Measurements from ENCODE around the gene LDLRAD4.

LDLRAD4 gene

GRCh38 chr18:13218368-13218991, at the start of gene LDLRAD4:
Gene LDLRAD4 (plus strand): TSS chr18:13218760.
- DNase-seq = no peak

GRCh38 chr18:13173578-13174145, 44.9 kb upstream of the LDLRAD4 start:
- no peak for DNase-seq

GRCh38 chr18:13175266-13175665, 43.3 kb upstream of the LDLRAD4 start:
- DNase-seq = no peak

GRCh38 chr18:13175754-13176210, 42.8 kb upstream of the LDLRAD4 start:
- no peak for DNase-seq

GRCh38 chr18:13176847-13177246, 41.7 kb upstream of the LDLRAD4 start:
- no peak for DNase-seq

GRCh38 chr18:13178197-13178596, 40.4 kb upstream of the LDLRAD4 start:
- no peak for DNase-seq

- DNase-seq = no peak
These were observed 39.6 kb upstream of the LDLRAD4 start for GRCh38 chr18:13178976-13179375.

- DNase-seq = no peak
These were observed 38.9 kb upstream of the LDLRAD4 start for GRCh38 chr18:13179566-13180113.

GRCh38 chr18:13180614-13181375, 37.8 kb upstream of the LDLRAD4 start:
- no peak for DNase-seq

- DNase-seq = no peak
These were observed 36.8 kb upstream of the LDLRAD4 start for GRCh38 chr18:13181765-13182164.

- no peak for DNase-seq
These were observed 35.2 kb upstream of the LDLRAD4 start for GRCh38 chr18:13183359-13183758.

- DNase-seq = no peak
These were observed 34.8 kb upstream of the LDLRAD4 start for GRCh38 chr18:13183790-13184189.

GRCh38 chr18:13184396-13184795, 34.2 kb upstream of the LDLRAD4 start:
- no peak for DNase-seq

GRCh38 chr18:13185675-13186198, 32.8 kb upstream of the LDLRAD4 start:
- no peak for DNase-seq

- no peak for DNase-seq
These were observed 31.9 kb upstream of the LDLRAD4 start for GRCh38 chr18:13186687-13187086.

GRCh38 chr18:13187498-13187897, 31.1 kb upstream of the LDLRAD4 start:
- DNase-seq = no peak

- no peak for DNase-seq
These were observed 27.5 kb upstream of the LDLRAD4 start for GRCh38 chr18:13191031-13191430.

- no peak for DNase-seq
These were observed 26.8 kb upstream of the LDLRAD4 start for GRCh38 chr18:13191779-13192178.

- DNase-seq = no peak
These were observed 25.6 kb upstream of the LDLRAD4 start for GRCh38 chr18:13192970-13193369.

- DNase-seq = no peak
These were observed 24.3 kb upstream of the LDLRAD4 start for GRCh38 chr18:13194239-13194638.

GRCh38 chr18:13198701-13199100, 19.9 kb upstream of the LDLRAD4 start:
- DNase-seq = no peak

- no peak for DNase-seq
These were observed 19.4 kb upstream of the LDLRAD4 start for GRCh38 chr18:13199169-13199568.

GRCh38 chr18:13201292-13201691, 17.3 kb upstream of the LDLRAD4 start:
- no peak for DNase-seq

- no peak for DNase-seq
These were observed 16.0 kb upstream of the LDLRAD4 start for GRCh38 chr18:13202571-13202970.

Data from NCI-H1694 (cell line).